Stimulated activated CD4-positive, alpha-beta T cell treated with anti-CD3 and anti-CD28 coated beads, Interleukin-1b, Interleukin-23, amount 100 ng/mL, for 4 hours (primary cell): ENCODE results near the gene ARHGAP35.
"Not testable (repeated sequence)": the region's sequence is repeated elsewhere in the genome, so short reads cannot be mapped to it uniquely, and the experiment has no call there.

Experiments
- DNase-seq, 2 donors: peaks; one replicate each; pipeline ENCODE4 v3.0.0-alpha.2; 2020; ENCODE audit warnings: low read depth in 2 of 2

The ARHGAP35 gene

DNA sequence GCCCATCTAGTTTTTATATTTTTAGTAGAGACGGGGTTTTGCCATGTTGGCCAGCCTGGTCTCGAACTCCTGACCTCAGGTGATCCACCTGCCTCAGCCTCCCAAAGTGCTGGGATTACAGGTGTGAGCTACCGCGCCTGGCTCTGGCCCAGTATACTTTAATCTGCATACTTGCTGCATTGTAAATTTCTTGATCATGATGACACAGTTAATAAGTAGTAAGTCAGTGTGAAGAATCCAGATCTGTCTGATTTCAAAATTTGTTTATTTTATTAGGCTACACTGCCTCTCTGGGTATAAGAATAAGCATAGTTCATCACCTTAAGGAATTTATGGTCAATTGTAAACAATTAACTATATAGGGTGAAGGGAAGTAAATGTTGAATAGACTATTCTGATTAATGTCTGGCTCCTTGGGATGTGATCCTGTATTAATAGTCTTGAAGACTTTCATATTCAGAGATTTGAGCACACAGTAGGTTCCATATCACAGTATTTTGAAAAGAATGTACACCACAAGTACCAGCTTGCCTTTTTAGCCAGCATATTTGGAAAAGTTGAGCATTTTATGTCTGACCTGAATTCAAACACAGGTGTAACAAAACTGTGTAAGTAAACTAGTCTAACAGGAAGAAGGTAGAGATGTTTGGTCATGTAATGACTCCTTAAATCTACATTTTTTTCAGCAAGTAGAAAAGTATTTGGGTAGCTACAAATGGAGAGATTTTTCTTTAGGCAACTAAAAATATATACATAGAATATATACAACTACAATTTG is 7.4 kb downstream of the ARHGAP35 start:
- DNase-seq, result no peak

DNA sequence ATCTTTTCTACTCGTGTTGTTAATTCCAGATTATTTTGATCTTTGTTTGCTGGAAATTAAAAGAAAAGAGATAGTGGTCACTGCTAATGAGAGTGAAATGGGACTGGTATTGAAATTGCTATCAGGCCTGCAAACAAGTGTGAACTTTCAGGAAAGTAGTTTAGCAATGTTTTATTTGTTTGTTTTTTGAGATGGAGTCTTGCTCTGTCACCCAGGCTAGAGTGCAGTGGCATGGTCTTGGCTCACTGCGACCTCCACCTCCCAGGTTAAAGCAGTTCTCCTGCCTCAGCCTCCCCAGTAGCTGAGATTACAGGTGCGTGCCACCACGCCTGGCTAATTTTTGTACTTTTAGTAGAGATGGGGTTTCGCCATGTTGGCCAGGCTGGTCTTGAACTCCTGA is 10.4 kb downstream of the ARHGAP35 start:
- DNase-seq, result not testable (repeated sequence)

DNA sequence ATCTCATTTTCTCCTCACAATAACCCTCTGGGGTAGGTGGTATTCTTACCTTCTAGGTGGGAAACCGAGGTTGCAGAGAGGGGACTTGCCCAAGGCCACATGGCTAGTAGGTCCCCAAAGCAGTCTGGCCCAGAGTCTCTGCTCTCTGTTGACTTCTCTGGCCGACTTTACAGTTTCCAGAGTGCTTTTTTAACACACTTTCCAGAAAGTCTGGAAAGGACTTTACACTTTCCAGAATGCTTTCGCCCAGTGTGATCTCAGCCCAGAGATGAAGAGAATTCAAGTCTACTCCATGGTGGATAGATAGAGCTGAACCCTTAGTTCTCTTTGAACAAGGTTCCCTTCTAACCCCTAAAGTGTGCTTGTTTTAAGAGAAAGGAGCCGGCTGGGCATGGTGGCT is 12.2 kb downstream of the ARHGAP35 start:
- DNase-seq, result no peak

DNA sequence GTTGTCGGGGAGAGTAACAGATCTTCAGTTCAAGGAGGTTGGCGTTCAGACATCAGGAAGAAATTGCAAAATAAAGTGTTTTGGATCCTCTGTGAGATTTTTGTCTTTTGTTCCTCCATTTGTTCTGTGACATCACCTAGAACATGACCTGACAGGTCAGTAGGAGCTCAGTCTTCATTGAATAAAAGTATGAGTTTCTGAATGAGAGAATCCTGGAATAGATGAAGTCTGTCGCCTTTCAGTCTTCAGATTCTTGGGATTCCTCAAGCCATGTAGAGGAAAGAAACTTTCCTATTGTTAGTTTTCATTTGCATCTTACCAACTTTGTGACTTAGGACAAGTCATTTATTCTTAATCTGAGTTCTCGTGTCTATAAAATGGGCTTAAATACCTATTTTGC is 14.4 kb downstream of the ARHGAP35 start:
- DNase-seq, result no peak

DNA sequence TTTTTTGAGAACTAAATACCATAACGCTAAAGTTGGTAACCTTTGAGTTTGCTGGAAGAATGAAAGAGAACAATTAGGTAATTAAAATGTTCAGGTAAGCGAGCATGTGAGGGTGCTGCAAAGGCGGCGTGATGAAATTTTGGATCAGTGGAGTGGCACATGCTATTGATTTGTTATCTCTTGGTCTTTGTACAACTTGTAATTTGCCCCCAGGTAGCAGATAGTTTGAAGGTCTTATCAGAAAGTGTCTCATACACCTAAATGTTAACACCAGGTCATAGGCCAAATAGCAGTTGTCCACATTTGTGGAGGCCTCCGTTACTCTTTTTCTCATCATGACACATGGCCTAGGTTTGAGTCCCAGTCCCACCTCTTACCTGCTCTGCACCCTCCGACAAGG is 14.9 kb downstream of the ARHGAP35 start:
- DNase-seq, result no peak

DNA sequence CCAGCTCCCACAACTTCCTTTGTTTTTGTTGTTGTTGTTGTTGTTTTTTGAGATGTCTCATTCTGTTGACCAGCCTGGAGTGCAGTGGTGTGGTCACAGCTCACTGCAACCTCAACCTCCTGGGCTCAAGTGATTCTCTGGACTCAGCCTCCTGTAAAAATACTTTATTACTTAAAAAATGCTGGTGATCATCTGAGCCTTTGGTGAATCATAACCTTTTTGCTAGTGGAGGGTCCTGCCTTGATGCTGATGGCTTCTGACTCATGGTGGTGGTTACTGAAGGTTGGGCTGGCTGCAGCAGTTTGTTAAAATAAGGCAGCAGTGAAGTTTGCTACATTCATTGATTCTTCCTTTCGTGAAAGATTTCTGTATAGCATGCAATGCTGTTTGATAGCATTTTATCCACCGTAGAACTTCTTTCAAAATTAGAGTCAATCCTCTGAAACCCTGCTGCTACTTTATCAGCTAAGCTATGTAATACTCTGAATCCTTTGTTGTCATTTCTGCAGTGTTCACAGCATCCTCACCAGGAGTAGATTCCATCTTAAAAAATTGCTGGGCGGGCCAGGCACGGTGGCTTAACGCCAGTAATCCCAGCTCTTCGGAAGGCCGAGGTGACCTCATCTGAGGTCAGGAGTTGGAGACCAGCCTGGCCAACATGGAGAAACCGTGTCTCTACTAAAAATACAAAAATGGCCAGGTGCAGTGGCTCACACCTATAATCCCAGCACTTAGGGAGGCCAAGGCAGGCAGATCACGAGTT is 18.0 kb downstream of the ARHGAP35 start:
- no peak for DNase-seq

DNA sequence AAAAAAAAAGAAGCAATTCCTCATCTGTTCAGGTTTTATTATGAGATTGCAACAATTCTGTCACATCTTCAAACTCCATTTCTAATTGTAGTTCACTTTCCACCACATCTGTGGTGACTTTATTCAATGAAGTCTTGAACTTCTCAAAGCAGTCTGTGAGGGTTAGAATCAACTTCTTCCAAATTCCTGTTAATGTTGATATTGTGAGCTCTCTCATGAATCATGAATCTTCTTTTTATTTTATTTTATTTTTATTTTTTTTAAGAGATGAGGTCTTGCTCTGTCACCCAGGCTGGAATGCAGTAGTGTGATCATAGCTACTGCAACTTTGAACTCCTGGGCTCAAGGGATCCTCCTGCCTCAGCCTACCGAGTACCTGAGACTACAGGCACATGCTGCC is 19.6 kb downstream of the ARHGAP35 start:
- no peak for DNase-seq

DNA sequence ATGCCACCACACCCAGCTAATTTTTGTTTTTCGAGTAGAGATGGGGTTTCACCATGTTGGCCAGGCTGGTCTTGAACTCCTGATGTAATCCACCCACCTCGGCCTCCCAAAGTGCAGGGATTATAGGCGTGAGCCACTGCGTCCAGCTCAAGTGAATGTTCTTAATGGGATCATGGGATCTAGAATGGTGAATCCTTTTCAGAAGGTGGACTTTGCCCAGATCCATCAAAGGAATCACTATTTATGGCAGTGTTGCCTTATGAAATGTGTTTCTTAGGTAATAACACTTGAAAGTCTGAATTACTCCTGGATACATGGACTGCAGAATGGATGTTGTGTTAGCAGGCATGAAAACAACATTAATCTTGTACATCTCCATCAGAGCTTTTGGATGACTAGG is 20.3 kb downstream of the ARHGAP35 start:
- DNase-seq, result no peak

DNA sequence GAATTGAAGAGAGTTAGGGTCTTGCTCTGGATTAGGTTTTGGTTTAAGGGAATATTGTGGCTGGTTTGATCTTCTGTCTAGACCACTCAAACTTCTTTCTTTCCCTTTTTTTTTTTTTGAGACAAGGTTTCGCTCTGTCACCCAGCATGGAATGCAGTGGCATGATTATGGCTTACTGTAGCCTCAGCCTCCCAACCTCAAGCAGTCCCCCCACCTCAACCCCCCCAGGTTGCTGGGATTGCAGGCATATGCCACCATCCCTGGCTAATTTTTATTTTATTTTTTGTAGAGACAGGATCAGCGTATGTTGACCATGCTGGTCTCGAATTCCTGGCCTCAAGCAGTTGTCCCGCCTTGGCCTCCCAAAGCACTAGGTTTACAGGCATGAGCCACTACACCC is 21.2 kb downstream of the ARHGAP35 start:
- no peak for DNase-seq

DNA sequence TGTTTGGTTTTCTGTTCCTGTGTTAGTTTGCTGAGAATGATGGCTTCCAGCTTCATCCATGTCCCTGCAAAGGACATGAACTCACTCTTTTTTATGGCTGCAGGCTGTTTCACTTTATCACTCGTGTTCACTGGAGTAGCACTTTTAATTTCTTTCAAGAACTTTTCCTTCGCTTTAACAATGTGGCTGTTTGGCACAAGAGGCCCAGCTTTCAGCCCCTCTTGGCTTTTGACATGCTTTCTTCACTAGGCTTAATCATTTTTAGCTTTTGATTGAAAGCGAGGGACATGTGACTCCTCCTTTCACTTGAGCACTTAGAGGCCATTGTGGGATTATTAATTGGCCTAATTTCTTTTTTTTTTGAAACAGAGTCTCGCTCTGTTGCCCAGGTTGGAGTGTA is 22.0 kb downstream of the ARHGAP35 start:
- DNase-seq, result not testable (repeated sequence)

DNA sequence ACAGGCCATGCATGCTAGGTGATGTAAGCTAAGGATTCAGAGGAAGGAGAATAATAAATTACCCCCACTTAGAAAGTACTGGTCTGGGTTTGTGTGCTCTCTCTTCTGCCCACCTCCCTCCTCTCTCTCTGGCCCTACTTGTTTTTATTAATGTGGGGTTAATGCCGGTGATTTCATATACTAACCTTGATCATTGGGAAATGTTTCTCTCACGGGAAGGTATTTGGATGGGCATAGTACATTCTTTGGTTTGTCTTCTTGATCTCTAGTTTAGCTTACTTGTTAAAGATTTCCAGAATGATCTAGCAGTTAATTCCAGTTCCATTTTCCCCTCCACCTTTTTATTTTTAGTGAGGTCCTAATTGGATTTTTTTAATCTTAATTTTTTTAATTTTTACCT is 24.6 kb downstream of the ARHGAP35 start:
- no peak for DNase-seq

DNA sequence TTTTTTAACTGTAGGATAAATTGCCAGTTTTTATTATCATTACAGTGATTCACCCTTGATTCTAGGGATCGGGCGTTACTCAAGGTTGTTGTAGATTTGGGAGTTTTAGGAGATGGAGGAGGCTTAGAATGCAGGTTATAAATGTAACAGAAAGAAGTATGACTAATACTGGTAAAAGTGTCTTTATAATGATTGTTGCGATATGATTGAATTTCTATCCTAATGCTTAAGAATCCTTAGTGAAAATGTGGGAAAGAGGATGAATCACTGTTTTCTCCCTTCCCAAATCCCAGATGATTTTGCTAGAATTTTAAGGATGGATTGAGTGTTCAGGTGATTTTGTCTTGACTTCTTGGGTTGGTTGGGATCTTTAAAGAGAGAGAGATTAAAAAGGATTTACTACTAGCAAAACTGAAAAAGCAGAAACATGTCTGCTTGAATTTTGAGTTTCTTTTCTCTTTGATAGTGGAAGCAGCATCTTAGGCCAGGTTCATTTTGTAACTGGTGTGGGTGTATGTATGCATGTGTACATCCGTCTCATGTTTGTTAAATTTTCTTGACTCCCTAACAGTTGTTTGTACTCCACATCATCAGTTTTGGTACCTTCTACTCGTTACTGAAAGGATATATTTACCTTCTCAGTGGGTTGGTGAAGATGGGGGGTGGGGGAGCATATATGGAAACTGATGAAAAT is 25.9 kb downstream of the ARHGAP35 start:
- no peak for DNase-seq

DNA sequence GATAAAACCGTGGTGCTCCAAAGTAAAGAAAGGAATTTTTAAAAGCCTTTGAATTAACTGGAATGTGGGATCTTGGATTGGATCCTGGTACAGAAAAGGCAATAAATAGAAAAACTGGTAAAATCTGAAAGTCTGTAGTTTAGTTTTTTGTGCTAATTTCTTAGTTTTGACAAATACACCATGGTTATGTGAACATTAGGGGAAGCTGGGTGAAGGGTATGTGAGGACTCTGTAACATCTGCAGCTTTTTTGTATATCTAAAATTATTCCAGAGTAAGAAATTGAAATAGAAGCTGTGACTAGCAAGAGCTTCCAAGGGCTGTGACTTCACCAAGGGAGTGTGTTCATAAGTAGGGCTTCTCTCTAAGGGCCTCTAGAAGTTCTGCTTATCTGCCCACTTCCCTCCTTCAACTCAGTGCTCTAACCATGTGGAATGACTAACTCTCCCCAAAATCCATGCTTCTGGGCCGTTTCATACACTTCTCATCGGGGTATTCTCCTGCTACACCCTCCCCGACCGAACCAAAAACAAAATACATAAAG is 26.5 kb downstream of the ARHGAP35 start:
- DNase-seq, result no peak

DNA sequence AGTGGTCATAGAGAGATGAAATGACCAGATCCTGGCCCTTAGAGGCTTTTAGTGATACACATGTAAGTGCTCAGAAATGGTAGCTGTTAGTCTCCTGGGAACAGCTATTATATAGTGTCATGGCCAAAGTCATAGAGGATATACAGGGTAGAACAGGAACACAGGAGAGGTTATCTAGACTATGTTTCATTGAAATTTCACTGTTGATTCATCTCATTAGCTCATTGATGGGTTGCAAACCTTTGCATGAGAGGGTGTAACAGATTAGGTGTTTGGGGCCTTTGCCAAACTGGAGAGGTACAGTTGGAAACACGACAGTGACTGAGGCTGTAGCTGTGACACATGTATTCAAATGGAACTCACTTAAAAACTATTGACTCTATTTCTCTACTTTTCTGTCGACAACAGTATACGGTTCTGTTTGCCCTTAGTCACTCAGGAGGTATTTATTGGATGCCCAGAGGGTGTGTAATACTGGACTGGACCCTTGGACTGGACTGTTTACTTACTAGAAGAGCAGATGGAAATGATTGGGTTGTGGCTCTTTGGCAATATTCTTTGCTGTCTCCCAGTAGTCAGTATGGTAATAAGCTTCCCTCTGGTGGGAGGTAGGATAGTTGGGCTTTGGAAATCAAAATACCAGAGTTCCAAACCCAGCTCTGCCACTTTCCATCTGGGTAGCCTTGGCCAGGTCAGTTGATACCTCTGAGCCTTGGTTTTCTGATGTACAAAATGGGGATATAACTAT is 29.8 kb downstream of the ARHGAP35 start:
- no peak for DNase-seq

DNA sequence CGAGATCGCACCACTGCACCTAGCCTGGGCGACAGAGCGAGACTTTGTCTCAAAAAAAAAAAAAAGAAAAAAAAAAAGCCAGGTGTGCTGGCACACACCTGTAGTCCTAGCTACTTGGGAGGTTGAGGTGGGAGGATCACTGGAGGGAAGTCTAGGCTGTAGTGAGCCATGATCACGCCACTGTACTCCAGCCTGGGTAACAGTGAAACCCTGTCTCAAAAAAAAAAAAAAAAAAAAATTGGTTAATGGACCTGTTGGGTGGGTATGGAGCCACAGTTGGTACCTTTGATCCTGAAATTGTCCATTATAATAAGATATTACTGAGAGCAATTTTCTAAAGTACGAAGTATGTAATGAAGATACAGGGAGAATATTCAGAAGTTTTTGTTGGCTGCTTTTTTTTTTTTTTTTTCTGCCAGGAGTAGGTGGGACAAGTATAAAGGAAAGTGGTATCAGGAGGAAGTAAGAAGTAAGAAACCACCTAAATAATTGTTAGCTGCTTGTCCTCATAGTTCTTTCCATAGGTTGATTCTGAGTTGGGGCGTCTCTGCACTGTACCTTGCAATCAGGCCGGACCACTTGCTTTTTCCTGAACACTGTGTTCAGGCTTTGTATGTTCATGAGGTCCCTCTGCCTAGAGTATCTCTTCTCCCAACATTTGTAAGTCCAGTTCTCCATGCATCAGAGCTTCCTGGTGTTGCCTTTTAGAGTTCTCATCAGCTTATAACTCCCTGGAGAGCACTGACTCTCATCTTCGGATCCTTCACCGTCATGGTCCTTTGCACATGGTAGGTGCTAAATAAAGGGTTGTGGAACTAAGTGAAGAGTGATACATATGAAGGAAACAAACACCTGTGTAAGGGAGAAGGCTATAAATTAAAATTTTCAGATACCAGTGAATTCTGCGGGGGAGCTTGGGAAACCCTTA is 31.7 kb downstream of the ARHGAP35 start:
- DNase-seq, result no peak

DNA sequence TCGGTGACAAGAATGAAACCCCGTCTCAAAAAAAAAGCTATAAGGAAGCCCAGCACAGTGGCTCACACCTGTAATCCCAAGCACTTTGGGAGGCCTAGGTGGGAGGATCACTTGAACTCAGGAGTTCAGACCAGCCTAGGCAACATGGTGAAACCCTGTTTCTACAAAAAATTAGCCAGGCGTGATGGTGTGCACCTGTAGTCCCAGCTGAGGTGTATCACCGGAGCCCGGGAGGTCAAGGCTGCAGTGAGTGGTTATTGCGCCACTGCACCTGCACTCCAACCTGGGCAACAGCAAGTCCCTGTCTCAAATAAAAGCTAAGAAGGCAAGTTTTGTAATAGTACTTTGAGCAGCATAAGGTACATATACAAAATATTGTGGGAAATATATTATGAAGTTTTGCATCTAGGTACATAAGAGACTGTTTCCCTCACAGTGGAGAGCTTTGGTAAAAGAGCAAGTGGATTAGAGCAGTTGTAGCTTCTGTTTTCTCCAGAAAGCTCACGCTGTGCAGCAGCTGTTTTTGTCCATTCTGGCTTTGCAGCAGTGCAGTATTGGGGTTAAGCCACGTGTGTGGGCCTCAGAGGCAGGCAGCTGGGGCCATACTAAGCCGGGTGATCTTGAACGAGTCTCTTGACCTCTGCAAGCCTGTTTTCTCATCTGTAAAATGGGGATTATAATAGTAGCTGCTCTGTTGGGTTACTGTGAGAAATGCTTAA is 35.4 kb downstream of the ARHGAP35 start:
- no peak for DNase-seq

DNA sequence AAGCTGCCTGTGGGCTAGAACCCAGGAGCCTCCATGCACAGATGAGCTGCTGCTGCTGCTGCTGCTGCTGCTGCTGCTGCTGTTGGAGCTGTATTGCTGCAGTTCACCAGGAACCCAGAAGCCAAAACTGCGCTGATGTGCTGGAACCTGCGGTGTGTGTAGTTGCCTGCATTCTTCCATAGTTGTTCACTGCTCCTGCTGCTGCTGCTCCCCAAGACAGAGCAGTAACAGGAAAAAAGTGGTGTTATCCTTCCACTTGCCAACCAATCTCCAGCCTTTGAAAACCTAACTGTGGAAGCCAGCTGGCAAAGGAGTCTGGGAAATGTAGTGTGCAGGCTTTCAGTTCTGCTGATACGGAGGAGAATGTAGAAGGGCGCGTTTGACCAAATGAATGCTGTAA is 37.9 kb downstream of the ARHGAP35 start:
- no peak for DNase-seq

DNA sequence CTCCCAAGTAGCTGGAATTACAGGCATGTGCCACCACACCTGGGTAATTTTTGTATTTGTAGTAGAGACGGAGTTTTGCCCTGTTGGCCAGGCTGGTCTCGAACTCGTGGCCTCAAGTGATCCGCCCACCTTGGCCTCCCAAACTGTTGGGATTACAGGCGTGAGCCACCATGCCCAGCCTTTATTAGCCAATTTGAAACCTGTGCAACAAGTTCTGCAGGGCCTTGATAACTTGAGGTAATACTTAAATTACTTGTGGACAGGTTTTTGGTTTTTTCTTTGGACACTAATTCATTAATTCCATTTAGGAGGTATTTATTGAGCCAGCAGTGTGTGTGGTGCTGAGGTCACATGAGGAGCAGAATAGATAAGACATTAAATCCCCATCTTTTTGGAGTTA is 39.5 kb downstream of the ARHGAP35 start:
- no peak for DNase-seq

DNA sequence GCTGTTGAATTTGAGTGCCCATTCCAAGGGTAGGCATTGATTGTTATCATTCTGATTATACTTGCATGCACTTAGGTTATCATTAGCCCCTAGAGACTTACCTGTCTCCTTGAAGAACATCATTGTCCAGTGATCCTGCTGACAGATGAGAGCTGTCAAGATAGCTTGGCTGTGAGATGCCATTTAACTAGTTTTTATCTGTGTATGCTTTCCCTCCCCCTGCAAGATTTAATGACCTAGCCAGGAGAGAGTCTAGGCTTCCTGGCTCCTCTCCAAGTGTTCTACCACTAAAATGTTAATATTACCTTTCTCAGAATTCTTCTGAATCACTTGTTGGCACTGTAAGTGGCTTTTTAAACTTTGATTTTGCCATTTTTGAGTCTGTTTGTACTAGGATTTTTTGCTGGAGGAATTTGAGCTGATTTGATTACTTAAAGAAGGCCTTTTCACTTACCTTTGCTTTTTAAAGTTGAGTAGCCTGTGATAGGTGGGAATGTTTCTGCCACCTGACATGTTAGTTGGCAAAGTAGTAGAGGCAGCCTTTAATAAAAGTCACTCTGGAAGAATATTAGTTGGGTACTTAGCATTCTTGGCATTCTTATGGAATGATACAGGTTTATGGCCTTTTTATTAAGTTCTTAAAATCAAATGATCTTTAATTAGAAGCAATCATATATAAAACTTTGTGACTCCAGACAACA is 41.1 kb downstream of the ARHGAP35 start:
- DNase-seq, result no peak
